ENCODE results near the gene LBX2.

LBX2 gene

DNA sequence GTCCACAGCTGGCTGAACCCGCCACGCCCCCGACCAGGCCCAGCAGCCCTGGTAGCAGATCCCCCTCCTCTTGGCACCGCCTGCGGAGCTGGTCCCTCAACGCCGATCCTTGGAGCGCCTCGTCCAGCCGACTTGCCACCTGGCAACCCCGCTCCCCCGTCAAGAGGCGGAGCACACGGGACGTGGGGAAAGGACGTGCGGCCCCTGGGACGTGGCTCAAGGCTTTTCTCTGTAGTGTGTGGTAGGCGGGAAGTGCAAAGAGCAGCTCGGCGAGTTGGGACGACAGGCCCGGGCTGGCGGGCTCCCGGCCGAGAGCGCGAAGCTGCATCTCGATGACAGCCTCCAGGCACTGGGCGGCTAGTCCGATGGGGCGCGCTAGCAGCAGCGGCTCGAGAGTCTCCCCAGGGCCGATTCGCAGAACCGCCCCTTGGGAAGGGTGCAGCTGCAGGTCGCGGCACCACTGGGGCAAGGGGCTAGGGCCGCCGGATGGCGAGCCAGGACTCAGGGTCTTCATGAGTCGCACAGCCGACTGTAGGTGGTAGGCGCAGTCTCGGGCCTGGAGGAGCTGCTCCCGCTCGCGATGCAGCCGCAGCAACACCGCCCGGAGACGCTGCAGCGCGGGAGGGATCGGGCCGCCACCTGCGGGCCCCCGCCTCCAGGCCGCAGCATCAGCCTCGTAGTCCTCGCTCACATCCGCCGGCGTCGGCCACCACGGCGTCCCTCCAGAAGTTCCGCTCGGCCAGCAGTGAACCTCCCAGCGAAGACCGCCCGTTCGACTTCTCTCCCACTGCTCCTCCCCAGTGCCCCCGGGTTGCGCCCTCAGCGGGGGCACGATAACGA is 17.2 kb downstream of the LBX2 start:
- peak overlapping the region; percentile 95 to 99 (median 98) for H3K27ac Mint-ChIP-seq
- H3K36me3 Mint-ChIP-seq (ENCODE audit: low read depth): peaks cover 31% of the 10 kb centered on the region
- H3K4me1 Mint-ChIP-seq: peaks cover 17% of the 10 kb centered on the region
- peak overlapping the region; percentile 96 to 100 (median 99) for H3K4me3 Mint-ChIP-seq
- no peaks in the 10 kb centered on the region for H3K9me3 Mint-ChIP-seq
- TF ChIP-seq, protein P1, sequence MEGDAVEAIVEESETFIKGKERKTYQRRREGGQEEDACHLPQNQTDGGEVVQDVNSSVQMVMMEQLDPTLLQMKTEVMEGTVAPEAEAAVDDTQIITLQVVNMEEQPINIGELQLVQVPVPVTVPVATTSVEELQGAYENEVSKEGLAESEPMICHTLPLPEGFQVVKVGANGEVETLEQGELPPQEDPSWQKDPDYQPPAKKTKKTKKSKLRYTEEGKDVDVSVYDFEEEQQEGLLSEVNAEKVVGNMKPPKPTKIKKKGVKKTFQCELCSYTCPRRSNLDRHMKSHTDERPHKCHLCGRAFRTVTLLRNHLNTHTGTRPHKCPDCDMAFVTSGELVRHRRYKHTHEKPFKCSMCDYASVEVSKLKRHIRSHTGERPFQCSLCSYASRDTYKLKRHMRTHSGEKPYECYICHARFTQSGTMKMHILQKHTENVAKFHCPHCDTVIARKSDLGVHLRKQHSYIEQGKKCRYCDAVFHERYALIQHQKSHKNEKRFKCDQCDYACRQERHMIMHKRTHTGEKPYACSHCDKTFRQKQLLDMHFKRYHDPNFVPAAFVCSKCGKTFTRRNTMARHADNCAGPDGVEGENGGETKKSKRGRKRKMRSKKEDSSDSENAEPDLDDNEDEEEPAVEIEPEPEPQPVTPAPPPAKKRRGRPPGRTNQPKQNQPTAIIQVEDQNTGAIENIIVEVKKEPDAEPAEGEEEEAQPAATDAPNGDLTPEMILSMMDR (IDR thresholded peaks at IDR 0.05; ENCODE audit: unreplicated experiment in 3 of 3): no peak
- H3K27me3 Mint-ChIP-seq (ENCODE audit: low read depth): no peaks in the 10 kb centered on the region

DNA sequence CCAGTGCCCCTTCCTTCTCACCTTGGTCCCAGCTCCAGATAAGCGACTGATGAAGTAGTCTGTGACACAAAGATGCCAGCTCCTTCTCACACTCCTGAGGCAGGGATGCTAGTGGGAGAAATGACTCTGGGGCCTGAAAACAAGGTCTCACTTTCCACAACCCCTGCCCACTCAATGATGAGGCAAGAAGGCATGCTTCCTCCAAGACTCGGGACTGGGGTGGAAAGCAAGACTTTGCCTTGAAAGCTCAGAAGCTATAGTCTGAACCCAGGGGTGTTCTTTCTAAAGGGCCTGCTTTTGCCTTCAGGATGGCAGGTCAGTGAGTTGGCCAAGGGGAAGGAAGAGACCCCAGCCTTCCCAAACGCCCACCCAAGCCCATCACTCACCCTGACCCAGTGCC is 18.0 kb downstream of the LBX2 start:
- Mint-ChIP-seq H3K4me3 (peak overlapping the region; percentile 96 to 100 (median 99)), H3K36me3 (ENCODE audit: low read depth) (peaks cover 27% of the 10 kb centered on the region), H3K27me3 (ENCODE audit: low read depth) (no peaks in the 10 kb centered on the region), H3K4me1 (peaks cover 17% of the 10 kb centered on the region), H3K27ac (peak overlapping the region in 1 of 3 experiments; percentile 42), H3K9me3 (no peaks in the 10 kb centered on the region)
- TF ChIP-seq, protein P1 (IDR thresholded peaks at IDR 0.05; ENCODE audit: unreplicated experiment in 3 of 3): no peak

DNA sequence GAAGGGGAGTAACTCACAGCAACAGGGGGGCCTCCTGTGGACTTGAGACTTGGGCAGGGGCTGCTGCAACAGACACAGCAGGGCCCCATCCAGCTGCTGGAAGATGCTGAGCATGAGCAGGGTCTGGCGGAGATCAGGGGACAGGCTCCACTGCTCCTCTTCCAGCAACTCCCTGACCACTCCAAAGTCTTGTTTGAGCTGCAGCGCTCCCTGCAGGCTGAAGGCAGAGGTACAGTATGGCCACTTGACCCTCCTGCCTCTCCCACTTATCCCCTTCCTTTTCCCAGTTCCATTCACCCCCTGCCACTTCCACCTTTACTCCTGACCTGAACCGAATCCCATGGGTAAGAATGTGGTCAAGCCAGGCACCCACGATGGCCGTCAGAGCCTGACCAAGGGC is 24.5 kb downstream of the LBX2 start:
- Mint-ChIP-seq H3K4me1 (peaks cover 20% of the 10 kb centered on the region), H3K27ac (peak overlapping the region in 1 of 3 experiments; percentile 44), H3K9me3 (no peaks in the 10 kb centered on the region), H3K27me3 (ENCODE audit: low read depth) (no peaks in the 10 kb centered on the region), H3K4me3 (peak overlapping the region in 1 of 3 experiments; percentile 22), H3K36me3 (ENCODE audit: low read depth) (peaks cover 38% of the 10 kb centered on the region)
- TF ChIP-seq, protein P1 (IDR thresholded peaks at IDR 0.05; ENCODE audit: unreplicated experiment in 3 of 3): peak in 1 of 3 experiments; percentile 18

DNA sequence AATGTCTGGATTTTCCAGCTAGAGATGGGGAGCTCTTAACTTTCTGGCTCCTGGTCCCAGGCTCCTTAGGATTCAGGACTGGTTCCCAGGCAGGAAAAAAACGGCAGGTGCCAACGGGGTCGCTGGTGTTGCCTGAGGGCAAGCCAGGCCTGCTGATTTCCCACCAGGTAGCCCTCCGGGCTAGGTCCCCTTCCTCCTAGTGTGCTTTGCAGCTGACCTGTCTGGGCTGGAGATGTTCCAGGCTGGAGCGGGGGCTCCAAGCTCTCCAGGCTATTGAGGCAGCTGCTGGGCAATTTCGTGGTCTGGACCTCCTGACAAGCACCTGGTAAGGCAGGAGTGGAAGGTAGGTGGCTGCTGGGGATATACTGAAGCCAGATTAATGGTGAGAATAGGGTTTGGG is 24.9 kb downstream of the LBX2 start:
- TF ChIP-seq, protein P1 (IDR thresholded peaks at IDR 0.05; ENCODE audit: unreplicated experiment in 3 of 3): no peak
- H3K4me1 Mint-ChIP-seq: peaks cover 22% of the 10 kb centered on the region
- no peak overlapping the region for H3K27ac Mint-ChIP-seq
- H3K4me3 Mint-ChIP-seq: peak overlapping the region; percentile 59 to 64 (median 61)
- H3K27me3 Mint-ChIP-seq (ENCODE audit: low read depth): no peaks in the 10 kb centered on the region
- peaks cover 37% of the 10 kb centered on the region for H3K36me3 Mint-ChIP-seq (ENCODE audit: low read depth)
- H3K9me3 Mint-ChIP-seq: no peaks in the 10 kb centered on the region

DNA sequence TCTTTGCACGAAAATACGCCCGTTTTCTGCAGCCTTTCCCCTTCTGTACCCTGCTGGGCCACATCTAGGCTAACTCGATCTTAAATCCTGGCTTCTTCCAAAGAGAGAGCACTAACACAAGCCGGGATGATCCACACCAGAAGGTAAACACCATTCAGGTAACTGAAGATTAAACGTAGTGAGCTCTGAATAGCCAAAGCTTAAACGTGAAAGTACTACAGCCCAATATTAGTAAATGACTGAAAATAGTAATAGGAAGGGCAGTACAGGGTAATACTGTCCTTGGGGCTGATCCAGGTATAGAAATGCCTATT is 26.5 kb downstream of the LBX2 start:
- H3K4me3 Mint-ChIP-seq: peak overlapping the region; percentile 97 to 99 (median 99)
- peaks cover 32% of the 10 kb centered on the region for H3K36me3 Mint-ChIP-seq (ENCODE audit: low read depth)
- peak overlapping the region; percentile 99 to 100 (median 99) for H3K27ac Mint-ChIP-seq
- TF ChIP-seq, protein P1 (IDR thresholded peaks at IDR 0.05; ENCODE audit: unreplicated experiment in 3 of 3): no peak
- peaks cover 22% of the 10 kb centered on the region for H3K4me1 Mint-ChIP-seq
- no peaks in the 10 kb centered on the region for H3K27me3 Mint-ChIP-seq (ENCODE audit: low read depth)
- no peaks in the 10 kb centered on the region for H3K9me3 Mint-ChIP-seq

Data from nephron (organoid).